Left kidney (tissue), 2 donors: Measurements from ENCODE around the gene THAP4. TPM values are rescaled to one million over a fixed set of nuclear protein-coding genes. Genes with fewer than 3 reads are reported as not detected.

ENCODE experiments used
- DNase-seq: peaks from one replicate; pipeline ENCODE4 v3.0.0-alpha.2; 2013
- polyA plus RNA-seq: library from polyadenylated mRNA; unstranded; fragments of 120-200 nt; gene quantifications from one replicate; pipeline ENCODE4 v1.2.1, GENCODE V29; 2013; ENCODE audit not compliant: insufficient read length

The THAP4 gene
- polyA plus RNA-seq, 1 donor, result 50.0 TPM

GRCh38 chr2:241641631-241642030 is 4.7 kb upstream of the THAP4 start:
- no peak for DNase-seq

- DNase-seq, result no peak
Observed at GRCh38 chr2:241640165-241640795, 3.3 kb upstream of the THAP4 start.

GRCh38 chr2:241639385-241639784 is 2.4 kb upstream of the THAP4 start:
- no peak for DNase-seq

- no peak for DNase-seq
Observed at GRCh38 chr2:241638940-241639339, 2.0 kb upstream of the THAP4 start.

- no peak for DNase-seq
Observed at GRCh38 chr2:241637795-241638660, 1.1 kb upstream of the THAP4 start.

- DNase-seq, result no peak
Observed at GRCh38 chr2:241636182-241637017, 558 bp downstream of the THAP4 start.

- DNase-seq, result no peak
Observed at GRCh38 chr2:241635756-241636155, 1.2 kb downstream of the THAP4 start.

GRCh38 chr2:241633561-241633960 is 3.4 kb downstream of the THAP4 start:
- DNase-seq, result no peak

- DNase-seq, result no peak
Observed at GRCh38 chr2:241632478-241633325, 4.3 kb downstream of the THAP4 start.

- no peak for DNase-seq
Observed at GRCh38 chr2:241629762-241630435, 7.1 kb downstream of the THAP4 start.

- DNase-seq, result no peak
Observed at GRCh38 chr2:241627675-241628074, 9.3 kb downstream of the THAP4 start.

- DNase-seq, result no peak
Observed at GRCh38 chr2:241620419-241620769, 16.6 kb downstream of the THAP4 start.

- no peak for DNase-seq
Observed at GRCh38 chr2:241619597-241620418, 17.1 kb downstream of the THAP4 start.

- no peak for DNase-seq
Observed at GRCh38 chr2:241618829-241619228, 18.1 kb downstream of the THAP4 start.

- no peak for DNase-seq
Observed at GRCh38 chr2:241618296-241618805, 18.6 kb downstream of the THAP4 start.

GRCh38 chr2:241617431-241618154 is 19.4 kb downstream of the THAP4 start:
- no peak for DNase-seq

GRCh38 chr2:241616168-241617125 is 20.5 kb downstream of the THAP4 start:
- DNase-seq, result no peak

GRCh38 chr2:241615522-241616052 is 21.4 kb downstream of the THAP4 start:
- no peak for DNase-seq
